CD14-positive monocyte (primary cell): Measurements from ENCODE around the gene ADIPOR1. TPM values are rescaled to one million over a fixed set of nuclear protein-coding genes. Genes with fewer than 3 reads are reported as not detected.

ENCODE experiments used
- DNase-seq, 3 donors: peaks; one replicate each; pipeline ENCODE4 v3.0.0-alpha.2; 2011 to 2022
- H2AFZ ChIP-seq: 2 replicates; pipeline ENCODE4 v1.6.0; 2012; ENCODE audit warnings: mild to moderate bottlenecking, low read depth, low read length, inconsistent platforms; ENCODE audit not compliant: insufficient read depth, poor library complexity, severe bottlenecking
- H3K27ac ChIP-seq, 2 donors: 1 replicate in 1 of 2; 2 replicates in 1 of 2; pipeline ENCODE4 v1.5.1; 2012 to 2013; ENCODE audit warnings: low read length in 2 of 2, control low read depth in 1 of 2, inconsistent platforms in 1 of 2, low read depth in 1 of 2, mild to moderate bottlenecking in 1 of 2
- H3K27me3 ChIP-seq, 2 donors: one replicate each; pipeline versions ENCODE4 v1.6.0 to v1.6.1; 2011 to 2013; ENCODE audit warnings: low read length in 2 of 2; ENCODE audit not compliant: control insufficient read depth in 2 of 2, insufficient read depth in 2 of 2
- H3K36me3 ChIP-seq, 2 donors: replicated peaks in 1 of 2; 1 replicate in 1 of 2; 2 replicates in 1 of 2; pipeline versions ENCODE4 v1.5.1 to v1.6.1; 2012 to 2013; ENCODE audit warnings: low read length in 2 of 2, control low read depth in 1 of 2, inconsistent platforms in 1 of 2, mild to moderate bottlenecking in 1 of 2; ENCODE audit not compliant: insufficient read depth in 2 of 2, control insufficient read depth in 1 of 2
- H3K4me1 ChIP-seq, 2 donors: 1 replicate in 1 of 2; 2 replicates in 1 of 2; pipeline versions ENCODE4 v1.5.1 to v1.6.1; 2012 to 2013; ENCODE audit warnings: low read length in 2 of 2, control low read depth in 1 of 2, inconsistent platforms in 1 of 2, mild to moderate bottlenecking in 1 of 2, moderate library complexity in 1 of 2; ENCODE audit not compliant: insufficient read depth in 2 of 2, control insufficient read depth in 1 of 2
- H3K4me2 ChIP-seq: replicated peaks from 2 replicates; pipeline ENCODE3; 2012; ENCODE audit warnings: low read length, moderate library complexity, mild to moderate bottlenecking; ENCODE audit not compliant: poor library complexity, severe bottlenecking; ENCODE audit errors: extremely low read depth
- H3K4me3 ChIP-seq, 3 experiments: fragments of 200-600 bp in 1 of 3; sonication (generic) in 1 of 3; replicated peaks in 1 of 3; 1 replicate in 2 of 3; 2 replicates in 1 of 3; pipeline ENCODE4 v1.5.1; 2011 to 2013; ENCODE audit warnings: low read length in 3 of 3, mild to moderate bottlenecking in 3 of 3, control low read depth in 2 of 3, low read depth in 2 of 3, inconsistent platforms in 1 of 3, moderate library complexity in 1 of 3
- H3K79me2 ChIP-seq: 2 replicates; pipeline ENCODE4 v1.6.0; 2012; ENCODE audit warnings: mild to moderate bottlenecking, control low read depth, inconsistent platforms, low read length, moderate library complexity; ENCODE audit not compliant: insufficient read depth
- H3K9ac ChIP-seq: 2 replicates; pipeline ENCODE4 v1.6.0; 2017; ENCODE audit warnings: low read length, mild to moderate bottlenecking; ENCODE audit not compliant: insufficient read depth, poor library complexity, severe bottlenecking
- H3K9me3 ChIP-seq, 2 donors: replicated peaks in 1 of 2; 1 replicate in 1 of 2; 2 replicates in 1 of 2; pipeline versions ENCODE4 v1.5.1 to v1.6.1; 2012 to 2013; ENCODE audit warnings: low read length in 2 of 2, control low read depth in 1 of 2; ENCODE audit not compliant: control insufficient read depth in 1 of 2, insufficient read depth in 1 of 2
- H4K20me1 ChIP-seq: 2 replicates; pipeline ENCODE4 v1.6.0; 2012; ENCODE audit warnings: mild to moderate bottlenecking, low read length, control low read depth, moderate library complexity; ENCODE audit not compliant: insufficient read depth
- H3K27ac Mint-ChIP-seq, 7 donors: one replicate each; pipeline ENCODE4 v1.8.0; 2020; ENCODE audit warnings: mild to moderate bottlenecking in 7 of 7, mixed read lengths in 7 of 7, moderate library complexity in 6 of 7, inconsistent platforms in 2 of 7
- H3K27me3 Mint-ChIP-seq, 3 donors: one replicate each; pipeline ENCODE4 v1.8.0; 2021 to 2022; ENCODE audit warnings: low read depth in 3 of 3, mild to moderate bottlenecking in 3 of 3, mixed read lengths in 3 of 3, moderate library complexity in 3 of 3, inconsistent platforms in 1 of 3
- H3K36me3 Mint-ChIP-seq, 2 donors: one replicate each; pipeline ENCODE4 v1.8.0; 2020; ENCODE audit warnings: mixed read lengths in 2 of 2, inconsistent platforms in 1 of 2, mild to moderate bottlenecking in 1 of 2
- H3K4me1 Mint-ChIP-seq: one replicate; pipeline ENCODE4 v1.8.0; 2020; ENCODE audit warnings: mild to moderate bottlenecking, mixed read lengths
- H3K4me3 Mint-ChIP-seq, 2 donors: one replicate each; pipeline ENCODE4 v1.8.0; 2020; ENCODE audit warnings: mild to moderate bottlenecking in 2 of 2, mixed read lengths in 2 of 2, moderate library complexity in 1 of 2
- H3K9me3 Mint-ChIP-seq, 7 donors: one replicate each; pipeline ENCODE4 v1.8.0; 2020 to 2022; ENCODE audit warnings: mixed read lengths in 7 of 7, mild to moderate bottlenecking in 6 of 7, moderate library complexity in 6 of 7, inconsistent platforms in 2 of 7
- CTCF ChIP-seq: fragments of 200-600 bp; IDR thresholded peaks from one replicate; pipeline ENCODE4 v1.8.0; 2022; ENCODE audit warnings: antibody characterized with exemption, mild to moderate bottlenecking
- WGBS: methylation state at CpG from one replicate; pipeline ENCODE4 v1.1.5; 2013; ENCODE audit warnings: missing lambda C conversion rate; ENCODE audit not compliant: insufficient coverage; 5-methylcytosine and 5-hydroxymethylcytosine counted together
- intact Hi-C, 2 donors: fragments of 100-400 bp; cut with micrococcal nuclease; formaldehyde crosslinking; loops; one replicate each; pipeline versions ENCODE4 v1.15.0 to v1.15.1; 2023
- polyA plus RNA-seq, 3 donors: library from polyadenylated mRNA; depleted of rRNA in 1 of 3; unstranded in 2 of 3; stranded (reverse) in 1 of 3; fragments of 300-500 nt in 2 of 3; fragments of >200 nt in 1 of 3; fragmentation: Illumina TruSeq in 2 of 3; gene quantifications; 1 replicate in 2 of 3; 2 replicates in 1 of 3; pipeline ENCODE4 v1.2.3, GENCODE V29; 2012 to 2021

Gene ADIPOR1
- polyA plus RNA-seq, 3 donors, result 140 to 216 (median 197) TPM

GRCh38 chr1:202974856-202975255, 16.7 kb upstream of the ADIPOR1 start:
- Histone ChIP-seq H2AFZ (no peak overlapping the region), H3K9ac (no peak overlapping the region), H3K27ac (no peak overlapping the region), H4K20me1 (no peaks in the 10 kb centered on the region), H3K27me3 (no peaks in the 10 kb centered on the region), H3K79me2 (no peaks in the 10 kb centered on the region), H3K4me3 (no peak overlapping the region), H3K4me2 (no peak overlapping the region), H3K9me3 (no peaks in the 10 kb centered on the region), H3K4me1 (peaks cover 17 to 24% of the 10 kb centered on the region in 2 donors), H3K36me3 (no peaks in the 10 kb centered on the region)
- Mint-ChIP-seq H3K27me3 (peaks cover 2% of the 10 kb centered on the region in 3 donors), H3K4me3 (no peak overlapping the region), H3K36me3 (no peaks in the 10 kb centered on the region), H3K27ac (no peak overlapping the region), H3K9me3 (peaks cover 0 to 4% (median 0%) of the 10 kb centered on the region in 7 donors), H3K4me1 (peaks cover 21% of the 10 kb centered on the region)
- intact Hi-C loops, result no loop called here
- no CpG with 5 or more reads among the region's 3 CpGs for WGBS
- no peak for DNase-seq
- TF ChIP-seq CTCF, result no peak

GRCh38 chr1:202972046-202972445, 13.9 kb upstream of the ADIPOR1 start:
- no peak overlapping the region for H3K4me3 ChIP-seq
- no peaks in the 10 kb centered on the region for H3K9me3 ChIP-seq
- H4K20me1 ChIP-seq, result no peaks in the 10 kb centered on the region
- Mint-ChIP-seq H3K27ac (no peak overlapping the region), H3K9me3 (peaks cover 0 to 4% (median 0%) of the 10 kb centered on the region in 7 donors), H3K4me1 (peaks cover 44% of the 10 kb centered on the region), H3K4me3 (no peak overlapping the region), H3K36me3 (no peaks in the 10 kb centered on the region), H3K27me3 (peaks cover 2% of the 10 kb centered on the region in 3 donors)
- H3K79me2 ChIP-seq, result no peaks in the 10 kb centered on the region
- H3K4me2 ChIP-seq, result no peak overlapping the region
- TF ChIP-seq CTCF, result no peak
- intact Hi-C loops, result no loop called here
- no peak overlapping the region for H3K27ac ChIP-seq
- 93% methylated on average over 2 of the region's 4 CpGs for WGBS
- peaks cover 39 to 47% of the 10 kb centered on the region in 2 donors for H3K4me1 ChIP-seq
- no peaks in the 10 kb centered on the region for H3K27me3 ChIP-seq
- no peak for DNase-seq
- H3K36me3 ChIP-seq, result no peaks in the 10 kb centered on the region
- no peak overlapping the region for H2AFZ ChIP-seq
- H3K9ac ChIP-seq, result no peak overlapping the region
